Stimulated activated CD8-positive, alpha-beta memory T cell treated with anti-CD3 and anti-CD28 coated beads, Interleukin-15, amount 100 ng/mL, for 4 hours (primary cell): ENCODE measurements around the gene FNDC3B.

Experiments
- DNase-seq, 2 donors: peaks; one replicate each; pipeline ENCODE4 v3.0.0-alpha.2; 2020; ENCODE audit warnings: low read depth in 2 of 2

The FNDC3B gene

GRCh38 chr3:172309741-172310427, 270.5 kb downstream of the FNDC3B start:
- DNase-seq = no peak

GRCh38 chr3:172310428-172310760, 271.0 kb downstream of the FNDC3B start:
- DNase-seq = no peak

GRCh38 chr3:172311217-172311616, 271.8 kb downstream of the FNDC3B start:
- no peak for DNase-seq

- no peak for DNase-seq
These were observed 272.6 kb downstream of the FNDC3B start for GRCh38 chr3:172312001-172312400.

GRCh38 chr3:172312711-172313110, 273.3 kb downstream of the FNDC3B start:
- DNase-seq = no peak

- no peak for DNase-seq
These were observed 274.3 kb downstream of the FNDC3B start for GRCh38 chr3:172313671-172314070.

GRCh38 chr3:172314591-172315160, 275.3 kb downstream of the FNDC3B start:
- no peak for DNase-seq

- no peak for DNase-seq
These were observed 276.2 kb downstream of the FNDC3B start for GRCh38 chr3:172315401-172316091.

- DNase-seq = no peak
These were observed 277.4 kb downstream of the FNDC3B start for GRCh38 chr3:172316758-172317157.

GRCh38 chr3:172317481-172317880, 278.1 kb downstream of the FNDC3B start:
- DNase-seq = no peak

GRCh38 chr3:172317984-172318383, 278.6 kb downstream of the FNDC3B start:
- no peak for DNase-seq

- no peak for DNase-seq
These were observed 280.2 kb downstream of the FNDC3B start for GRCh38 chr3:172319595-172319994.

- DNase-seq = no peak
These were observed 281.1 kb downstream of the FNDC3B start for GRCh38 chr3:172320468-172320867.

GRCh38 chr3:172321035-172321434, 281.7 kb downstream of the FNDC3B start:
- no peak for DNase-seq

GRCh38 chr3:172323894-172324610, 284.7 kb downstream of the FNDC3B start:
- DNase-seq = no peak

- DNase-seq = no peak
These were observed 285.3 kb downstream of the FNDC3B start for GRCh38 chr3:172324611-172325203.

- DNase-seq = no peak
These were observed 286.1 kb downstream of the FNDC3B start for GRCh38 chr3:172325461-172325860.

- DNase-seq = no peak
These were observed 287.6 kb downstream of the FNDC3B start for GRCh38 chr3:172326993-172327392.

- no peak for DNase-seq
These were observed 288.9 kb downstream of the FNDC3B start for GRCh38 chr3:172328282-172328681.

GRCh38 chr3:172329070-172329469, 289.7 kb downstream of the FNDC3B start:
- no peak for DNase-seq

- DNase-seq = no peak
These were observed 291.0 kb downstream of the FNDC3B start for GRCh38 chr3:172330413-172330812.
